HG02763 (cell line): ENCODE measurements around the gene HSF2.
A peak's percentile ranks its signal among the peaks of the same experiment; 100 is the strongest.

Experiments
- ATAC-seq: cut with Tn5 transposase; IDR thresholded peaks from one replicate; pipeline ENCODE4 v1.9.1; 2021; ENCODE audit warnings: mild to moderate bottlenecking, moderate library complexity; ENCODE audit not compliant: unreplicated experiment

HSF2 gene

GRCh38 chr6:122399348-122400120, at the start of gene HSF2:
TSS of gene HSF2 (plus strand) at chr6:122399652. CDS start at chr6:122399738, 86 bp downstream.
- peak; percentile 99 for ATAC-seq

DNA sequence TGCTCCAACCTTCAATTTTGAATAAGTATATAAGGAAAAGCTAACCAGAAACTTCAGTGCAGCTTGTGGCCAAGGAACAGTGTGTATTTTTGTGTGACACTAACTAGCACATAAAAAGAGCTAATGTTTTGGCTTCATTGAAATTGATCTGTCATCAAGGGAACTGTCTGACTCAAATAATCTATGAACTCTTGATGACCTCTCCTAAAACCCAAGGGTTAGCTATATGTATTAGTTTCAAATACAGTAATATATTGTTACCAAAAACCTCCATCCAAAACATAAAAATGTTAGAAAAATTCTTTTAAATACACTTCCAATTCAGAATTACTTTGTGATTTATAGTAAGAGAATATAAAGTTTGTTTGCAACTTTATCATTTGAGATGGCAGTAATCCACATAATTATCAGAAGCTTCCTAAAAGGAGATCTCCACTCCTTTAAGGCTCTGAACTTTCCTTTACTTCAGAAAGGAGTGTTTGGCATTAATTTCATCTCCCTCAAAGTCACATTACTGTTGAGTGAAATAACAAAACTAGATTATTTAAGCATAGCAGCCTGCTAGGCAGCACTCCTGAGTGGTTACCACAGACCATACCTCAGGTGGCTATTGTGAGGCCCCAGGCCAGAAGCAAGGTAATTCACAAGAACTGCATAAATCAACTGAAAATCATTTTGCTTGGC, 46.3 kb upstream of the HSF2 start:
- no peak for ATAC-seq

- ATAC-seq: no peak
Measured at GRCh38 chr6:122360809-122361208, 38.6 kb upstream of the HSF2 start.

DNA sequence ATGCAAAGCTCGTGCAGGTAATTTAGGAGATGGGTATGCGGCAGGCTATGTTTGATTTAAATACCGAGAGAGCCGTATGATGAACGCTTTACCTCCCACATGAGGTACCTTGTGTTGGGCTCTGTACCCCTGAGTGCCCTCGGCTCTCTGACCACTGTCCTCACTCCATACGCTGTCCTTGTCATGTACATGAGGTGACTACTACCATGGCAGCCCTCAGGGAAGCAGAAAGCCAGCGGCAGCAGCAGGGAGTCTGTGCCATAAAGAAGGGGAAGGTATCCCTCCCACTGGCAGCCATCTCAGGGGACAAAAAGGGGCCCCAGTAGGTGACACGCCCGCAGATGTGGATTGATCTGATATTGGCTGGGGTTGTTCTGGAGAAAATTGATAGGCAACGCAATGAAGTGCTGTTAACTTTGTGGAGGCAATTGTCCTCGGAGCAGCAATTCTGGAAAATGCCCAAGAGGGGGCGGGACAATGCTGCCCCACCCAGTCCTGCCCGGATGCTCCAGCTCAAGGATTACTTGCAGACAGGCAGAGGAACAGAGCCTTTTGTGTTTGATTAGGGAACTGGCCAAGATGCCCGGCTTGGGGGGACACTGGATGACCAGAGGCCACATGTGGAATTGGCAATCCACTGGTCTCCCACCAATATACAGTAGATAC, 38.0 kb upstream of the HSF2 start:
- ATAC-seq: no peak

DNA sequence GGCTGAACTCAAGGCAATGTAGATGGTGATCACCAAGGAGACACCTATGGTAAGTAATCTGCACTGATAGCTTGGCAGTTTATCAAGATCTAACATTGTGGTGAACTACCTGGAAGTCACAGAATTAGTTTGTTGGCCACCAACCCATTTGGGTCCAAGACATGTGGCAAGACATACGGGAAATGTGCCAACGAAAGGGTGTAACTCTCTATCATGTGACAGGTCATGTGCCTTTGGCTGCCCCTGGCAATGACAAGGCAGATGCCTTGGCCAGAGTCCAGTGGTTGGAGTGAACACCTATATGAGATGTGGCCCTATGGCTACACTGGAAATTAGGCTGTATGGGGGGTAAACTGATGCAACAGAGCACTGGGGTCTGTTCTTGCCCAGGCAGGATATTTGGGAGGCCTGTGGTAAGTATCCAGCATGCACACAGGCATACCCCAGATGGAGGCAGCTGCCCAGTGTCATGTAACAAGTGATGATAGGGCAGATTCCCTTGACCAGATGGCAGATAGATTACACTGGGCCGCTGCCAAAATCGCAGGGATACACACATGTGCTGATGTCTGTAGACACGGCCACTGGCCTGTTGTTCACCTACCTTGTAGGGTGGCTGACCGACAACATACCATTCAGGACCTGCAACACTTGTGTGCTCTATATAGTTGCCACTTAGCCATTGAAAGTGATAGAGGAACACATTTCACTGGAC, 35.5 kb upstream of the HSF2 start:
- no peak for ATAC-seq

GRCh38 chr6:122365775-122366403, 33.6 kb upstream of the HSF2 start:
- ATAC-seq: no peak

GRCh38 chr6:122367171-122367570, 32.3 kb upstream of the HSF2 start:
- no peak for ATAC-seq

DNA sequence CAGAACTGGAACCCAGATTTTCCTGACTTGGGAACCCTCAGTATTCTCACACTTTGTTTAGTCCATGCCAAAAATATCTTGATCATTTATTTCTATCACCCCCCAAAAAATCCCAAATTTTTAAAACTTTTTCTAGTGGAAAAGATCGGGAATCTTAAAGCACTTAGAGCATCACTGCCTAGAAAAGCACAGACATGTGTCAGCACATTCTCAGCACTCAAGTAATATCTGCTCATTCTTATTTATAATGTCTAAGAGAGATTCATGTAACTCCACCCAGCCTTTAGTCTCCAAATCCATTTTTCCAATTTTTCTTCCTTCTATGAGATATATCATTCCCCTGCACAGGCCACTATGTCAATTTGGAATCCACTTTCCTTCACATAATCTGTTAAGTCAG, 29.9 kb upstream of the HSF2 start:
- no peak for ATAC-seq

DNA sequence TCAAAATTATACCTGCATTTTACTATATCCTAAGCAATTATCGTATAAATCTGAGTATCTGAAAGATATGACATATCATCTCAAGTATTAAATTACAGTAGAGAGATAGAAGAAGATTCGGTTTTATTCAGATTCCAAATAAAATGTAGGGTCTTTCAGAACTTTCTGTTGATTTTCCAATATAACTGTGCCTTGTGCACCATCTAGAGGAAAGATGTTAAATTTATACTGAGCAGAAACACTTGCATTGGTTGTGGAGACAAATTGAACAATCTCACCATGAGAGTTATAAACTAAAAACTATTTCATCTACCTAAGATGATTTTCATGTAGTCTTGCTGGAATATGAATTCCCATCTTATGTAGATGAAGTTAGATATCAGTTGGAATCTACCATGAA, 26.8 kb upstream of the HSF2 start:
- ATAC-seq: no peak

DNA sequence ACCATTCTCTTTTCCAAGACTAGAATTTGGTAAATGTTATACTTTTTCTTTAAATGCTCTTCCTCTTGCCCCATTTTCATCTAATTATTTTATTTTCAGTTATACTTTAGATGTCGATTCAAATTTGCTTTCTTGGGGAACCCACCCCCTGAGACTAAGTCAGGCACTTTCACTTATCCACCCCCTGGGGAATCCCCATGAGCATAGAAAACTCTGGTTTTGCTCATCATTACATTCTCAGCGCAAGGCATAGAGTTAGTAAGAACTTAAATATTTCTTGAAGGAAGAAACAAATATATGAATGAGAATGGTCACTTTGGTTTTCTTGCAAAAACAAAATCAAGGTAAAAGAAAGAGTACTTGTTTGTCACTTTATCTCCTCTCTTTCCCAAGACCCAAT, 25.1 kb upstream of the HSF2 start:
- ATAC-seq: no peak

DNA sequence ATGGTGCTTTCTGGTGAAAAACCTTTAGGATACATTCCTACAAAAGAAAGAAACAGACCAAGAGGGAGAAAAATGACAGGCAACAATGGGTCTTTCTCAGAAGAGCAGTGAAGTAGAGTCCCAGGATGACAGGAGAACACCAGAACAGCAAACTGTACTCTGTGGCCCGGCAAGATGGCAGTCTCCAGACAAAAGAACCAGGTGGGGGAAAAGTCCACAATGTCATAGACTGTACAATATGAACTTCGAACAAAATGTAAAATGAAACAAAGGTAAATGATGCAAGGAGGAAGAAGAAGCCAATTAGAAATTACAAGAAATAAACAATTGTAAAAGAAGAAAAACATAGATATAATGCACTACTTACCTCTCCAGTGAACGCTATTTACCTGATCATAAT, 23.2 kb upstream of the HSF2 start:
- ATAC-seq: no peak

DNA sequence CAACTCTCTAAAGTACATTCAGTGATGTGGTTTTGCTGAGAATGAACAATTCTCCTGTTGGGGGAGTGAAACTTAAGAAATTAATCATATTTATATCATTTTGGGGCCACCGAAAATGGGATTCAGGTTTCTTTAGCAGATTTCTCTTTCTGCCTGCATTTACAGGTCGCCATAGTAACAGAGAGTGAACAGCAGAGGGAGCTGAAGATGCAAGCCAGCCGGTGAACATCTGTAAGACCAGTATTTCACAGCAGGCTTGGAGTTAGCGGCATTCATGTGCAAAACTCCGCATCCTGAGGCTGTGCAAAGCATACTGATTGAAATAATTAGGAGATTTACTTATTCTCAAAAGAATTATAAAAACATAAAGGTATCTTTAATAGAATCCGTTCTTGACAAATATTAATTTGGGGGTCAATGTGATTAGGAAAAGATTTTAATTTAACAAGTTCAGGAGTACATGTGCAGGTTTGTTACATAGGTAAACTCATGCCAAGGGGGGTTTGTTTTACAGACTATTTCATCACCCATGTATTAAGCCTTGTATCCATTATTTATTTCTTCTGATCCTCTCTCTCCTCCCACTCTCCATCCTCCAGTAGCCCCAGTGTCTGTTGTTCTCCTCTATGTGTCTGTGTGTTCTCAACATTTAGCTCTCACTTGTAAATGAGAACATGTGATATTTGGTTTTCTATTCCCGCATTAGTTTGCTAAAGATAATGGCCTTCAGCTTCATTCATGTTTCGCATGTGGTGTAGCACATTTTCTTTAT, 17.8 kb upstream of the HSF2 start:
- peak; percentile 97 for ATAC-seq

- ATAC-seq: no peak
Measured at GRCh38 chr6:122385857-122386612, 13.4 kb upstream of the HSF2 start.

DNA sequence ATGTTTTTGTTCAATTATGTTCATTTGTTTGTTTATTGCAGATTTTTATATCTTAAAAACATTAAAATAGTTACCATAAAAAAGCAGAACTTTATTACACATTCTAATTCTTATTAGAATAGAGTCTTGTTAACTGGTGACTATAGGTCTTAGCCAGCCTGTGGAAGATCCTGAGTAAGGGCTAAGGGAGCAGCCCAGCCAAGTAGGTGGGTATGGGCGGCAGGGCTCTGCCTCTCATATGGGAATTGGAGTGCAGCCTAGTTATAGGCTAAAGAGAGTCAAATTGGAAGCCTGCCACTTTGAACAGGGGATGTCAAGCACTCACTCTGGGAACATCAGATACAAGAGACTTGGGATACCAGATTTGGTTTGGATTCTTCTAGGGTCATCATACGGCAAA, 10.5 kb upstream of the HSF2 start:
- ATAC-seq: no peak

DNA sequence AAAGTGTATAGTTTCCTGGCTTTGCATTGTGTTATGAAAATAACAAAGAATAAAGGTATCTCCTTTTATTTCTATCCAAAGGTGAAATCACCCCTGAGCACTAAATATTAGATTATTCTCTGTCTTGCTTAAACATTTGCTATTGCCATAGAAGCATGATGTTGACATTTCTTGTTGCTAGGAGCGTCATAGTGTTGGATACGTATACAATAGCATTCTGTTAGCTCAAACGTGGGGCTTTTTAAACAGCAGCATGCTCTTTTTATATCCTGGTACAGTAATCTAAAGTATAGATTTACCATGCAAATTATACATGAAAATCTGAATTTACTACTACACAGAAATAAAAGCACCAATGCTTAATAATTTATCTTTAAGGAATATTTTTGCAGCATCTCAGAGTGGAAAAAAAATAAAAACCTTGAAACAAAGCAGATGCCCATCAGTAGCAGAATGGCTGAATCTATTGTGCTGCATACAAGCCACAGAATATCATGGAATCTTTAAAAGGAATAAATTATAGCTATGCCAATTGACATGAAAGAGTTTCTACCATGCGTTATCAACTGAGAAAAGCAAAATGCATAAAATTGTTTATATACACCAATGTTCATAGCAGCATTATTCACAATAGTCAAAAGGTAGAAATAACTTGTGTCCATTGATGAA, 9.6 kb upstream of the HSF2 start:
- ATAC-seq: no peak

- ATAC-seq: no peak
Measured at GRCh38 chr6:122392564-122393350, 6.7 kb upstream of the HSF2 start.

- peak; percentile 45 for ATAC-seq
Measured at GRCh38 chr6:122393351-122393896, 6.0 kb upstream of the HSF2 start.

DNA sequence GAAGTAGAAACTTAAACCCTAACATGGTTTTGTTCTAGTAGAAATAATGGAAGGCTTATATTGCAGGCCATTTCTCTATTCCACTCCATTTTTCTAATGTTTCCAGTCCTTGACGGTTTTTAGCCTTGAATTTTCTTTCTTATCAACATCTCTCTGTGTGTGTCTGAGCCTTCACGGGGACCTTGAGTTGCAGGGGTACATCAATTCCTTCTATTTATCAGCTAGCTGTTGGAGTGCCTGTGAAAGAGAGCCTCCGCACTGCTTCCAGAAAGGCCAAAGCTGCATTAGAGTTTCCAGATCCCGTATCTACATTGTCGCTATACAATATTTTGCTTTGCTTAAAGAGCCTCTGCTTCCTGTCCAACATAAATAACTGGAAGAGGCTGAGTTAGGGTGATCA, 5.4 kb upstream of the HSF2 start:
- ATAC-seq: no peak
